GM19372 (cell line): ENCODE results near the gene YIF1A.
"Not testable (repeated sequence)": the region's sequence is repeated elsewhere in the genome, so short reads cannot be mapped to it uniquely, and the experiment has no call there.

ENCODE experiments used
- ATAC-seq: cut with Tn5 transposase; IDR thresholded peaks from one replicate; pipeline ENCODE4 v1.9.1; 2021; ENCODE audit warnings: mild to moderate bottlenecking, low read depth, moderate library complexity; ENCODE audit not compliant: unreplicated experiment

The YIF1A gene

DNA sequence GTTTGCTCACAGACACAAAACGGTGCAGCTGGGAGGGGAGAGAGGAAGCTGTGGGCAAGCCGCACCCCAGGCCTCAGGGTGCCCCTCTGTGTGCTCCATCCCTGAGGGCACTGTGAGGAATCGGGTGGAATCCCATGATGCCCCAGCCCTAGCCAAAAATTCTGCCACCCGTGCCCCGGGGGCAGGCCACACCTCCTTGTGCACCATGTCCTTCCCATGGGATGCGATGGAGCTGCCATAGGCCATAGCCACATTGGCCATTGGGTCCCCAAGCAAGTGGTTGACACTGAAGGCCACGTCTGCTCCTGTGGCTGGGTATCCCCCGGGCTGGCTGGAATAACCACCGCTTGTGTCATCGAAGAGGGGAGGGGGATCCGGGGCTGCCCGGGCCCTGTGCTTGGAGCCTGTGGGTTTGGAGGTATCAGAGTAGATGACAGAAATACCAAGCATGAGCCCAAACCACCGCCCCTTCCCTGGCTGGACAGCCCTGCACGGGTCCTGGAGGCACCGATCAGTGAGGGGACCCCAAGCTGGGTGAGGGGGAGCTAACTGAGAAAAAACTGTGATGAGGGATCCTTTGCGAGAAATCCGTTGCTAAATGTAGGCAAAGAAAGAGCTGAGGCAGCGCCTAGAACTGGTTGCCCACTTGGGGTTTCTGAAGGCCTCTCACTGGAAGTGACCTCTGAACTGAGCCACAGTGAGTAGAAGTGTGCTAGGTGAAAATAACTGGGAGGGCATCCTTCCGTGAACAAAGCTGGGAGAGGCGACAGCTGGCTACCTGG lies 863 bp downstream of the YIF1A start:
- no peak for ATAC-seq

DNA sequence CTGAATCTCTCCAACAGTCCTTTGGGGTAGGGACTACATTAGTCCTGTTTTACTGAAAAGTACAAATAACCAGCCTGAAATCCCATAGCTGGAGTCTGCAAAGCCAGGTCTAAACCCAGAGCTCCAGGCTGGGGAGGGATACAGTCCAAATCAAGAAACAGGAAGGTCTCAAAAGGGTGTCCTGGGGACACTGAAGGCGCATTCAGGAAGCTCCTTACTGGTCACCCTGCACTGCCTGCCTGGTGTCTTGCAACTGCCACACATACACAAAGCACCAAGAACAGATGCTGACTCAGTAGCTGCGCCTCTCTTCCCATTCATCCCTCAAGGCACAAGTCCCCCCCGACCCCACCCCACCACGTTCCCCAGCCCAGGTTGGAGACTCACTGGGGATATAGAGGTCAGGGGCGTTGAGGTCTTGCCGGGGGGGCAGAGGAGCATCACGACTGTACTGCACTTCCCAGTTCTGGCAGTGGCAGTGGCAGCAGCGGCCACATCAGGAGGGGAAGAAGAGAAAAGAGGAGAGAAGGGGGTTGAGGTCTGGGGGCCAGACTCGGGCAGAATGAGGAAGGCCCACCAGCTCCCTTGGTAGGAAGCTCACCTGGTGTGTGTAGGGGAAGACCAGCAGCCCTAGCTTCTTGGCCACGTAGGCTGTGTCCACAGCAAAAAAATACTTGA lies 1.6 kb downstream of the YIF1A start:
- ATAC-seq: no peak

DNA sequence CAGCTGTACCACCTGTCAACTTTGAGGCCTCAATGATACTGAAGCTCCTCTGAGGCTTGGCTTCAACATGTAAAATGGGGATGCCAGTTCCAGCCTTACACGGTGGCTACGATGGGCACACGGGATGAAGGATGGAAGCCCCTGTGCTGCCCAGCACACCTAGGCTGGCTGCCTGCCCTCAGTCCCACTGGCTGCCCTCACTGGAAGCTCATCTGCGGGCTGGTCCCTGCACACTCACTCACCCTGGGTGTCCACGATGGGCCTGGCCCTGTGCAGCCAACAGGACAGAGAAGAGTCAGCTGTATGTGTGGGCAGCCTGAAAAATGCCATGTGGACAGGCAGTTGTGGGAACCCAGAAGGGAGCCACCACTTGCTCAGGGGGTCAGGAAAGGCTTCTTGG lies 2.2 kb downstream of the YIF1A start:
- no peak for ATAC-seq

DNA sequence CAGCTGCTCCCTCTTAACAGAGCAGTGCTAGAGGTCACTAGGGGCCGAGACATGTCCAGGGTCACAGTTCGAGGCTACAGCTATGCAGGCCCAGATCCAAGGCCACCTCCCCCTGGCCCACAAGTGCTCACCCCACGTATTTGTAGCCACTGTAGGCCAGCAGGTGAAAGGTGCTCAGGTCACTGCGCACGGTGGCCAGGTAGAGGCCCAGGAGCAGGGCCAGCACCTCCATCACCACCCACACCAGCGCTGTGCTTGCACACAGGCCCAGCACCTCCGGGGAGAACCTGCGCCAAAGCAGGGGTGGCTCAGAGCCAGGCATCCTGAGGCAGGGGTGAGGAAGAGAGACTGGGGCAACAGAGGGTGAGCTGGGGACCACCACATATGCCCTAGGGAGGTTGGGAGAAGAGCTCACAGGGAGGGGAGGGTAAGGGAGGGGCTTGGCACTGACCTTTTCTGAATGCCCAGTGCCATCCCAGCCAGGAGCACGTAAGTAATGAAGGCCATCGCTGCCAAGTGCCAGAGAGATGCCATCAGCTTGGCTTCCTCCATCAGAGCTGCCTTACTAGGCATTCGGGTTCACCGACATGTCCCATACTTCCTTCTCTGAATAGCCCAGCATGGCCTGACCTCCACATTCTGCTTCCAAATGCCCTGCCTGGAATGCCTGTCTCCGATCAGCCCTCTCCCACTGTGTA lies 3.5 kb downstream of the YIF1A start:
- no peak for ATAC-seq

DNA sequence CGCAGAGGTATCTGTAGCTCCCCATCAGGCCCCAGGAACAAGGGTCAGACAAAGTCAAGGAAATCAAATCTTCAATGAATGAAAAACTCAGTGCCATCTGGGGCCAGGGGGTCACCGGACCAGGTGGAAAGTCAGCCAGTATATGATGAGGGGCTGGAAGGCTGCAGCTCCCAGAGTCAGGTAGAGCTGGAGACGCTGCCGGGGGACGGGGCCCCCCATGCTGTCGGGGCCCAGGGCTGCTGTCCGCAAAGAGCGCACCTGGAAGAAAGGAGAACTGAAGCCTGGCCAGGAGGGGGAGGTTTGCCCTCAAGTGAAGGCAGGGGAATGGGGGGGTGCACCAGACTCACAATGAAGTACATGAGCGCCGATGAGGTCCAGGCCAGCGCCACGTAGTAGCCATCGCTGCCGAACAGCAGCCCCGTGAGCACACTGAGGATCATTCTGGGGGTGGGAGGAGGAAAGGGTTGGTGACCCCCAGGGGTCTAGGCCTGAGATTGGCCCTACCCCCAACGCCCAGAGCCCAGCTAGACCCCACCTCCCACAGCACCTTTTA lies 4.3 kb downstream of the YIF1A start:
- ATAC-seq: no peak

DNA sequence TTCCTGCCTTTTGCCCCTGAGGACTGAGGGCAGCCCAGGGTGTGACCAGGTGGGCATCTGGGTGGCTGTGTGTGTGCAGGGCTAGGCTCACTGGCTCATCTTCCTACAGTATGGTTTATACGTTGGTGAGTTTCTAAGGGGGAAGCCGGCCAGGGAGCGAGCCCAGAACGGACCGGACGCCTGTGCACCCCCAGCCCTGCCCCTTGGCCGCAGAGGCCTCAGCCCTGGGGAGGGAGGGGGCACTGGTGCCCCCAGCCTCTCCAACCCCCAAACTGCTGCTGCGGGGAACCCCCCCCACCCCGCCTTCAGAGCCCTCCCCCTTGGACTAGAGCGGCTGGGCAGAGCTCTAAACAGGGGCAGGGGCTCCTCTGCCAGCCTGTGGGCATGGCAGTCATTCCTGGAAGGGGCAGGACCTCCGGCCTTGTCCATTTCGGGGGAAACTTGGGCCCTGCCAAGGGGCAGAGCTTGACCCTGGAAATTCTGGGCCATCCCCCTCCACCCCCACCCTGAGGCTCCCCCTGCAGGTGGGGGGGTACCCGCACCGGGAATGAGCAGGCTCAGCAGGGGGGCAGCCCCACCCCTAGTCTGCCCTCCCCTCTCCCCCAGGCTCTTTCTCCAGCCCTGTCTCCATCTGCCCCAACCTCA lies 5.4 kb downstream of the YIF1A start:
- ATAC-seq: no peak

DNA sequence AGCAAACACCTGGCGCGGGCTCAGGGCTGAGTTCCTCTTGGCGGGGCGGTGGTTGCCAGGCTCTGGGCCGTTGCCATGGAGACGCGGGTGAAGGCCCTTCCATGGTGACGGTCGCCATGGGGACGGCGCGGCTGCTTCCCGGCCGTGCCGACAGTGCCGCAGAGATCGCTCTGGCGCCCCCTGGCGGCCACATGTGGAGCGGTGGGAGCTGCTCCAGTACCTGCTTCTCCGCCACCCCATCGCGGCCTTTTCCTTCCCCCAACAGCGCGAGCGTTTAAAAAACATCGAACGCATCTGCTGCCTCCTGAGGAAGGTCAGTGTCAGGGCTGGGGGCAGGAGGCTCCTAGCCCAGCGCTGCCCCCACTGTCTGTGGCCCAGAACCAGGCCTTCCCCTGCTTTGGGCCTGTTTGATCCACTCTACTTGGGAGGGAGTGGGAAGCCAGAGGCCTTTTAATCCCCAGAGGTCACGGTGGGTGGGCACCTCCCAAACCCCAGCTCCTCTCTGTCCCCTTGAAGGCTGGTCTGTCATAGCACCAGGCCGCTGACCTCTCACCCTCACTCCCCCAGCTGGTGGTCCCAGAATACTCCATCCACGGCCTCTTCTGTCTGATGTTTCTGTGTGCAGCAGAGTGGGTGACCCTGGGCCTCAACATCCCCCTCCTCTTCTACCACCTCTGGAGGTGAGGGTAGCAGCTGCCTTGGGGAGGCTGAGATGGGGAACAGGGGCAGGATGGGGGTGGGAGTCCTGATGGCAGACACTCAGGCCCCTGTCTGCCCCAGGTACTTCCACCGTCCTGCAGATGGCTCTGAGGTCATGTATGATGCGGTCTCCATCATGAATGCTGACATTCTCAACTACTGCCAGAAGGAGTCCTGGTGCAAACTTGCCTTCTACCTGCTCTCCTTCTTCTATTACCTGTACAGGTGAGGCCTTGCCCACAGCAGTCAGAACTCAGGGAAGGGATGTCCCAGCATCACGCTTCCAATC lies 6.2 kb downstream of the YIF1A start:
- ATAC-seq: peak; percentile 89

DNA sequence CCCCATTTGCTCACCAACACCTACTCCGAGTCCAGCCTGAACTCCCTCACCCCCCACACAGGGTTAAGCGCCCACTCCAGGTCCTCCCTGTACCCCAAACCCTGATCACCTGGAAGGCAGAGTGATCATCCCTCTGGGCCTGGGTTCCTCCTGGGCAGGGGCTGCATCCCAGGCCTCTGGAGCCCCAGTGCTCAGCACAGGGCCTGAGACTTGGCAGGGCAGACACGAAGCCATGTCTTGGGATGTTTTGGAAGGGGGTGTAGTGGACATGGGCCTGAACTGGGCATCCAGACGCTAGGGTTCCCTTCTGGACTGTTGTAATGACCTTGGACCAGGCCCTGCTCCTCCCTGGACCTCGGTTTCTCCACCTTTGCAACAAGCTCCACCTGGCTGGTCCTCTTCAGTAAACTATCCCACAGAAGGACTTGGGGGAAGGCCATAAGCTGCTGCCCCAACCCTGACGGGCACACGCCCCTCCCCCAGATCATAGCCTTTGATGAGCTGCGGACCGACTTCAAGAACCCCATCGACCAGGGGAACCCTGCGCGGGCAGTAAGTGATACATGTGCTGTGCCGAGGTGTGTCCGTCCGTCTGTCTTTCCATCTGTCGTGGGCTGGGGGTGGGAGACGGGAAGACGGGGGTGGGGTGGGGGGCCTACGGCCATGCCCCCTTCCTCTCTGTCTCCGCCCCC lies 7.0 kb downstream of the YIF1A start:
- ATAC-seq: no peak

DNA sequence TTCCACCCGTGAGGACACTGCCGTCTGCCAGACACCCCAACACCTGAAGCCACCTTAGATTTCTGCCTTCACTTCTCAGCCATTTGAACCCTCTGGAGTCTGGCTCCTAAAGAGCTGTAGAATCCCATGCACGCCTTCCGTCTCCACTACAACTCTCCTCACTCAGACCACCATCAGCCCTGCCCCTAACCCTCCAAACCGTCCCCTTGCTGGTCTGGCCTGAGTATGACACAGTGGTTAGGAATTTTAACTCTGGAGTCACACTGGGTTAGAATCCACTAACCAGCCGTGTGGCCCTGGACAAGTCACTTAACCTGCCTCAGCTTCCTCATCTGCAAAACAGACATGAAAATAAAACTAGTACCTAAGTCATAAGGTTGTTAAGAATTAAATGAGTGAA lies 7.9 kb downstream of the YIF1A start:
- ATAC-seq: no peak

DNA sequence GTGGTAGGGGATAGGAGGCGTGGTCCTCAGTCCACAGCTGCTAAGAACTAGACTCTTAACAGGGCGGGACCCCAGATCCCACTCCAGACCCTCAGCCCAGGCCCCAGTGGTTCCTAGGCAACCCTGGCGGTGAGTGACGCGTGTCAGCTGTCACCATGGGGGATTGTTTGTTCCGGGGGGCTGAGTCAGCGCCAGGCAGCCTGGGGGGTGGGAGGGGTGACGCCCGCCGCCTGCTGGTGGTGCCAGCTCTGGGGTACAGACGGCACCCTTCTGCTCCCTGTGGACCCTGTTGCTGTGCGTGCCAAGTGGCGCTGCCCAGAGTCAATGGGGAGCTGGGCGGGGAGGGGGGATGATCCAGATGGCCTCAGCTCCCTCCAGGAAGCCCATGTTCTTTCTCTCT lies 8.5 kb downstream of the YIF1A start:
- no peak for ATAC-seq

DNA sequence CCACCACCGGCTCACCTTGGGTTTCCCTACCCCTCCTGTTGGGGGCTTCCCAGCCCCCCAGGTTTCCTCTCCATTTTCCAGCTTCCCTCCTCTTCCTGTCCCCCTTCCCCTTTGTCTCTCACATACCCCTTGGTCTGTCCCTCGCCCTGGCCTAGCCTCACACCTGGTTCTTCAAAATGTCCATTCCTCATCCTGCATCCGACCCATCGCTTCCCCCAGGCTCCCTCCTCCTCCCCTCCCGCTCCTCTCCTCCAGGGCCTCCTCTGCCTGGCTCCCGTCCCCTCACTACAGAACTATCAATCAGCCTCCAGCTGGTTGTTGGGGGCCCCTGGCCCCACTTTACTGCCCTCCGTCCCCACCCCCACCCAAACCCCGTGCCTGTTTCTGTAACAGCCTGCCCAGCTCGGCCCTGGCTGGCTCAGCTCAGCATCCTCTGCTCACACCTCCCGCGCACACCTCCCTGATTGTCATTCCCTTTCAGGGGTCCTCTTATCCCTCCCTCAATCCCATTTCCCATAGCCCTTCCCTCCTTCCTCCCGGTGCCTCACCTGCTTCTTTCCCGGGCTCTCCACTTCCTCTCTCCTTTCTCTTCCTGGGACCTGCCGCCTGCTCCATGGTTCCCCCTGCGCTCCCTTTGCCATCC lies 9.7 kb downstream of the YIF1A start:
- no peak for ATAC-seq

DNA sequence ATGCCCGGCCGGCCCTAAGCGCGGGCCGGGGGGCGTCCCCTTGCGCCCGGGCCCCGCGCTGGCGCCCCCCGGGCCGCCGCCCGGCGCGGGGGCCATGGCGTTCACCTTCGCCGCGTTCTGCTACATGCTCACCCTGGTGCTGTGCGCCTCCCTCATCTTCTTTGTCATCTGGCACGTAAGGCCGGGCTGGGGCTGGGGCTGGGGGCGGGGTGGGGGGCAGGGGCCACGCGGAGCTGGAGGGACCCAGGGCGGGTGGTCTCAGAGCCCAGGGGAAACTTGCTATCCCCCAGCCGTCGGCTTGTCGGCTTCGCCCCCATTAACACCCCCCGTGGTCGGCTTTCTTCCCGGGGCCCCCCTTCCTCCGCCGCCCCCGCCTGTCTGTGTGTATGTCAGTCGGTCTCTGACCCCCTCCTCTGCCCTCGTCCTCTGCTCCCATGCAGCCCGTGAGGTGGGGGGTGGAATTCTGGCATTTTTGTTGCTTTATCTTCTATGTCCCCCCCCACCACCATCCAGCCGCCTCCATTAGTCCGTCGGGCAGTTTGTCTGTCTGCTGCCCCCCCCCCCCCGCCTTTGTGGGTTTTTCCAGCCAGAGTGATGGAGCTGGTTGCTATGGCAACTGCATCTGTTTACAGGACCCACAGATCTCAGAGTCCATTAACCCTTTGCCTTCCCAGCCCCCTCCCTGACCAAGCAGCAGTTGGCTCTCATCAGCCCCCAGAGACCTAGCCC lies 10.4 kb downstream of the YIF1A start:
- ATAC-seq: no peak

DNA sequence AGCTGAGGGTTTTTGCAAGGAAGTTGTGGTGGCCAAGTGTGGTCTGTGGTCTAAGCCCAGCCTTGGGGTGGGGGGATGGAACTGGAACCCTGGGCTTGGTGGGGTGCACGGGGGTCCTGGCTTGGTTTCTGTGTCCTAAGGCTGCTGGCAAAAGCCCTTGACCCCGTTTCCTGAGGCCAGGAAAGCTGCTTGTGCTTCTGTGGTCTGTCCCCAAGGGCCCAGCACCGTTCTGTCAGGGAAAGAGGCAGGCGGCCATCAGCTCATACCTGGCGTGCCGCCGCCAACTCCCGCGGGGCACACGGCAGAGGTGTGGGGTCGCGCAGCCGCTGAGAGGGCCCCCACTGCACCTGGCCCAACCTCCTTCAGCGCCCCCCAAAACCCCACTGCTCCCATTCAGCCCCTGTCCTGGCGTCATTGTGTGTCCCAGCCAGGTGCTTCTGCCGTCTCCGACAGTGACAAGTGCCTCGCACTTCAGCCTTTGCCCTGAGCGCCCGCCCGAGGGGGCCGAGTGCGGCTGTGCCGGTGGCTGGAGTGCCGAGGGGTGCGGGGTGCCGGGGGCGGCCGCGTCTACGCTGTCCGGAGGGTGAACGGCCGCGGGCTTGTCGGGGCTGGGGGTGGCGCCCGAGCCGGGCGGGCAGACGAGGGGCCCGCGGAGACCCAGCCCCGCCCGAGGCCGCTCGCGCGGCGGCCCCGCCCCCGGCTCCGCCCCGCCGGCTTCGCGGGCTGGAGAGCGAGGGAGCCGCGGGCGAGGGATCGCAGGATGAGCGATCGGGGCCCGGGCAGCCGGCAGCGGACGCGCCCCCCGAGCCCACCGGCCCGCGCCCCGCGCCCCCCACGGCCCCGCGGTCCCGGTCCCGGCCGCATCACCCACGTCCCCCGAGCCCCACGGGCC lies 11.2 kb downstream of the YIF1A start, which contains the start of gene CNIH2:
Gene CNIH2, plus strand, starts transcription at position 705 of the 892 bp plus-strand sequence. CDS start 282 bp downstream, outside the sequence.
- ATAC-seq: no peak

DNA sequence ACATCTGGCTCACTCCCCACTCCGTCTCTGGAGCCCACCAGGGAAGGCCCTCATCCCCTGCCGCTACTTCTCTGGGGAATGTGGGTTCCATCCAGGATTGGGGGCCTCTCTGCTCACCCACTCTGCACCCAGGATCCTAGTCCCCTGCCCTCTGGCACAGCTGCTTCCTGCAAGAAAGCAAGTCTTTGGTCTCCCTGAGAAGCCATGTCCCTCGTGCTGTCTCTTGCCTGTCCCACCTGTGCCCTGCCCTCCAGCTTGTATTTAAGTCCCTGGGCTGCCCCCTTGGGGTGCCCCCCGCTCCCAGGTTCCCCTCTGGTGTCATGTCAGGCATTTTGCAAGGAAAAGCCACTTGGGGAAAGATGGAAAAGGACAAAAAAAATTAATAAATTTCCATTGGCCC lies 11.9 kb downstream of the YIF1A start:
- not testable (repeated sequence) for ATAC-seq

DNA sequence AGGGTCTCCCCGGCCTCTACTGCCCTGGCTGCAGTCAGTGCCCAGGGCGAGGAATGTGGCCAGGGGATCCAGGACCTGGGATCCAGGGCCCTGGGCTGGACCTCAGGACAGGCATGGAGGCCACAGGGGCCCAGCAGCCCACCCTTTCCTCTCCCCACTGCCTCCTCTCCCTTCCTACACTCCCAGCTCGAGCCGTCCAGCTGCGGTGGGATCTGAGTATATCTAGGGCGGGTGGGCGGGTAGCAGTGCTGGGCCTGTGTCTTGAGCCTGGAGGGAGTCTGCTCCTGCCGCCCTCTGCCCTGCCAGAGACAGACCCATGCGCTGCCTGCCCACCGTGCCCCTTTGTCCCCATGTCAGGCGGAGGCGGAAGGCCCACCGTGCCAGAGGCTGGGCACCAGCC lies 12.3 kb downstream of the YIF1A start:
- not testable (repeated sequence) for ATAC-seq

DNA sequence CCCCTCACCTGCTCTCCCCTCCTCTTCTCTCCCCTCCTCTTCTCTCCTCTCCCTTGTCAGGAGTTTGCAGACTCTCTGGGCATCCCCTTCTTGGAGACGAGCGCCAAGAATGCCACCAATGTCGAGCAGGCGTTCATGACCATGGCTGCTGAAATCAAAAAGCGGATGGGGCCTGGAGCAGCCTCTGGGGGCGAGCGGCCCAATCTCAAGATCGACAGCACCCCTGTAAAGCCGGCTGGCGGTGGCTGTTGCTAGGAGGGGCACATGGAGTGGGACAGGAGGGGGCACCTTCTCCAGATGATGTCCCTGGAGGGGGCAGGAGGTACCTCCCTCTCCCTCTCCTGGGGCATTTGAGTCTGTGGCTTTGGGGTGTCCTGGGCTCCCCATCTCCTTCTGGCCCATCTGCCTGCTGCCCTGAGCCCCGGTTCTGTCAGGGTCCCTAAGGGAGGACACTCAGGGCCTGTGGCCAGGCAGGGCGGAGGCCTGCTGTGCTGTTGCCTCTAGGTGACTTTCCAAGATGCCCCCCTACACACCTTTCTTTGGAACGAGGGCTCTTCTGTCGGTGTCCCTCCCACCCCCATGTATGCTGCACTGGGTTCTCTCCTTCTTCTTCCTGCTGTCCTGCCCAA lies 12.8 kb downstream of the YIF1A start:
- ATAC-seq: no peak
